ENCODE results near the gene SCD5. TPM values are rescaled to one million over a fixed set of nuclear protein-coding genes. Genes with fewer than 3 reads are reported as not detected.
A peak's percentile ranks its signal among the peaks of the same experiment; 100 is the strongest.

SCD5 gene
- total and polyA plus RNA-seq, 2 donors (not counting 1 experiment from before 2014, with no cell fraction given): 0.03 TPM; not detected in 1

- no peaks in the 10 kb centered on the region for H3K36me3 ChIP-seq (replicated peaks in 1 of 2; ENCODE audit: control extremely low read depth in 1 of 2, control insufficient read depth in 1 of 2, extremely low read depth in 1 of 2, insufficient read depth in 2 of 2, low read length in 1 of 2)
- no peak overlapping the region for H3K9ac ChIP-seq (ENCODE audit: low read length)
- WGBS (ENCODE audit: insufficient coverage): 100% methylated on average over 1 of the region's 5 CpGs
- ATAC-seq (ENCODE audit: low read depth) (no peak), DNase-seq (no peak)
- no peaks in the 10 kb centered on the region for H3K79me2 ChIP-seq (ENCODE audit: control insufficient read depth, insufficient read depth, low read length)
- Mint-ChIP-seq H3K9me3 (ENCODE audit: insufficient read depth) (no peaks in the 10 kb centered on the region), H3K27ac (no peak overlapping the region), H3K27me3 (no peaks in the 10 kb centered on the region), H3K4me1 (no peaks in the 10 kb centered on the region), H3K4me3 (no peak overlapping the region)
- H2AFZ ChIP-seq (ENCODE audit: insufficient read depth, low read depth, low read length, poor library complexity, severe bottlenecking): no peak overlapping the region
- TF ChIP-seq, protein P1, sequence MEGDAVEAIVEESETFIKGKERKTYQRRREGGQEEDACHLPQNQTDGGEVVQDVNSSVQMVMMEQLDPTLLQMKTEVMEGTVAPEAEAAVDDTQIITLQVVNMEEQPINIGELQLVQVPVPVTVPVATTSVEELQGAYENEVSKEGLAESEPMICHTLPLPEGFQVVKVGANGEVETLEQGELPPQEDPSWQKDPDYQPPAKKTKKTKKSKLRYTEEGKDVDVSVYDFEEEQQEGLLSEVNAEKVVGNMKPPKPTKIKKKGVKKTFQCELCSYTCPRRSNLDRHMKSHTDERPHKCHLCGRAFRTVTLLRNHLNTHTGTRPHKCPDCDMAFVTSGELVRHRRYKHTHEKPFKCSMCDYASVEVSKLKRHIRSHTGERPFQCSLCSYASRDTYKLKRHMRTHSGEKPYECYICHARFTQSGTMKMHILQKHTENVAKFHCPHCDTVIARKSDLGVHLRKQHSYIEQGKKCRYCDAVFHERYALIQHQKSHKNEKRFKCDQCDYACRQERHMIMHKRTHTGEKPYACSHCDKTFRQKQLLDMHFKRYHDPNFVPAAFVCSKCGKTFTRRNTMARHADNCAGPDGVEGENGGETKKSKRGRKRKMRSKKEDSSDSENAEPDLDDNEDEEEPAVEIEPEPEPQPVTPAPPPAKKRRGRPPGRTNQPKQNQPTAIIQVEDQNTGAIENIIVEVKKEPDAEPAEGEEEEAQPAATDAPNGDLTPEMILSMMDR (IDR thresholded peaks at IDR 0.05): no peak
- no peak for TF ChIP-seq EZH2 (IDR thresholded peaks at IDR 0.05; ENCODE audit: borderline replicate concordance, insufficient read depth, low read depth, low read length, poor library complexity, severe bottlenecking)
- H3K4me3 ChIP-seq (ENCODE audit: control extremely low read depth in 1 of 5, extremely low read depth in 1 of 5, insufficient read depth in 1 of 5, low read depth in 2 of 5, low read length in 4 of 5): no peak overlapping the region
- no peaks in the 10 kb centered on the region for H3K27me3 ChIP-seq (replicated peaks in 1 of 4; ENCODE audit: control extremely low read depth in 1 of 4, control insufficient read depth in 3 of 4, insufficient read depth in 4 of 4, low read length in 3 of 4)
- no peaks in the 10 kb centered on the region for H3K4me1 ChIP-seq (ENCODE audit: control insufficient read depth in 2 of 2, insufficient read depth in 2 of 2, low read length in 2 of 2)
- POLR2A ChIA-PET: no interaction called here
- H3K4me2 ChIP-seq (replicated peaks; ENCODE audit: low read depth, low read length, poor library complexity, severe bottlenecking): no peak overlapping the region
- no peak overlapping the region for H3K27ac ChIP-seq (ENCODE audit: low read length in 2 of 2)
- intact Hi-C loops (cut with micrococcal nuclease): no loop called here
- CTCF ChIA-PET: interaction anchor here (0.7 kb wide), 1 partner anchor 263 kb away, joined by 5 read pairs; no protein-coding TSS in a partner anchor
- H4K20me1 ChIP-seq (ENCODE audit: control insufficient read depth, insufficient read depth, low read length, poor library complexity, severe bottlenecking): no peaks in the 10 kb centered on the region
- H3K9me3 ChIP-seq (ENCODE audit: control extremely low read depth in 1 of 3, control insufficient read depth in 2 of 3, insufficient read depth in 1 of 3, low read length in 2 of 3): no peaks in the 10 kb centered on the region
These were observed 72.0 kb downstream of the SCD5 start for GRCh38 chr4:82726596-82726995.

DNA sequence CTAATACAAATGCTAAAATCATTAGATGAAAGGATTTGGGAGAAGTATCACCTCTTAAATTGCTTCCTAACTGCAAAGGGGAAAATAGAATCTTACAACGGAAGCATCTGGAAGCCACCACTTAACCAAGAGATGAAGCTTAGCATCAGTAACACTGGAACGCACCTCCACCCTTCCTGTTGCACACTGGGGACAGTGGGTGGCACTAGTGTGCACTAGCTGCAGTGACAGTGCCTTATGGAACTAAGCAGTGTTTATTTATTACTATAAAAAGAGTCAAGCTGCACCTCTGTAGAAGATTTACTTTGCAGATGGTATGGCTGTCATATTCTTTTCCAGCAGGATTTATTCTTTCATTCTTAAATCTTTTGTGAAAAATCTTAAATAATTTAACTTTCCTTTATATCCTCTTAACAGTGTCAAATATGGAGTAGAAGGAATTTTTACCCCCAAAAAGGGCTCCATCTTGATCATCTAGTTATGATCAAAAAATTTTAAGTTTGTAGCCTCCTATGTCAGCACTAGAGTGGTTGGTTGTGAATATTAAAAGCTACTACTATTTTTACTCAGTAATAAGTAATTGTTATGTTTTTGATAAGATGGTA is 76.7 kb downstream of the SCD5 start:
- Mint-ChIP-seq H3K4me1 (no peaks in the 10 kb centered on the region), H3K4me3 (no peak overlapping the region), H3K27ac (no peak overlapping the region), H3K9me3 (ENCODE audit: insufficient read depth) (no peaks in the 10 kb centered on the region), H3K27me3 (no peaks in the 10 kb centered on the region)
- H3K4me3 ChIP-seq (ENCODE audit: control extremely low read depth in 1 of 5, extremely low read depth in 1 of 5, insufficient read depth in 1 of 5, low read depth in 2 of 5, low read length in 4 of 5): no peak overlapping the region
- CTCF ChIA-PET: interaction anchor here (1.1 kb wide), 1 partner anchor 13 kb away, joined by 3 read pairs; no protein-coding TSS in a partner anchor
- ATAC-seq (ENCODE audit: low read depth) (no peak), DNase-seq (peak; percentile 11)
- no peak overlapping the region for H2AFZ ChIP-seq (ENCODE audit: insufficient read depth, low read depth, low read length, poor library complexity, severe bottlenecking)
- intact Hi-C loops (cut with micrococcal nuclease): no loop called here
- no peak overlapping the region for H3K27ac ChIP-seq (ENCODE audit: low read length in 2 of 2)
- H3K36me3 ChIP-seq (replicated peaks in 1 of 2; ENCODE audit: control extremely low read depth in 1 of 2, control insufficient read depth in 1 of 2, extremely low read depth in 1 of 2, insufficient read depth in 2 of 2, low read length in 1 of 2): no peaks in the 10 kb centered on the region
- POLR2A ChIA-PET: no interaction called here
- no peaks in the 10 kb centered on the region for H4K20me1 ChIP-seq (ENCODE audit: control insufficient read depth, insufficient read depth, low read length, poor library complexity, severe bottlenecking)
- no peak overlapping the region for H3K4me2 ChIP-seq (replicated peaks; ENCODE audit: low read depth, low read length, poor library complexity, severe bottlenecking)
- H3K79me2 ChIP-seq (ENCODE audit: control insufficient read depth, insufficient read depth, low read length): no peaks in the 10 kb centered on the region
- H3K27me3 ChIP-seq (replicated peaks in 1 of 4; ENCODE audit: control extremely low read depth in 1 of 4, control insufficient read depth in 3 of 4, insufficient read depth in 4 of 4, low read length in 3 of 4): no peaks in the 10 kb centered on the region
- H3K9me3 ChIP-seq (ENCODE audit: control extremely low read depth in 1 of 3, control insufficient read depth in 2 of 3, insufficient read depth in 1 of 3, low read length in 2 of 3): no peaks in the 10 kb centered on the region
- no peak overlapping the region for H3K9ac ChIP-seq (ENCODE audit: low read length)
- H3K4me1 ChIP-seq (ENCODE audit: control insufficient read depth in 2 of 2, insufficient read depth in 2 of 2, low read length in 2 of 2): no peaks in the 10 kb centered on the region
- TF ChIP-seq EZH2 (IDR thresholded peaks at IDR 0.05; ENCODE audit: borderline replicate concordance, insufficient read depth, low read depth, low read length, poor library complexity, severe bottlenecking): no peak
- TF ChIP-seq, protein P1 (IDR thresholded peaks at IDR 0.05): peak; percentile 20
- WGBS (ENCODE audit: insufficient coverage): no CpG with 5 or more reads among the region's 2 CpGs

Data from B cell (primary cell).